Liver (tissue), 3 donors: ENCODE measurements around the gene GRID2IP.

Source experiments
- ATF3 ChIP-seq: IDR thresholded peaks from 2 replicates; pipeline ENCODE4 v1.6.1; 2016; ENCODE audit warnings: antibody characterized with exemption
- CTCF ChIP-seq: fragments of 150-350 bp; IDR thresholded peaks from 2 replicates; pipeline ENCODE4 v1.5.1; 2017; ENCODE audit warnings: improper control_type of control experiment, low read depth, low read length; ENCODE audit not compliant: missing input control
- EGR1 ChIP-seq, 2 donors: IDR thresholded peaks; 2 replicates each; pipeline ENCODE4 v1.6.1; 2016 to 2018; ENCODE audit warnings: antibody characterized with exemption in 2 of 2, low read depth in 2 of 2
- GABPA ChIP-seq, 2 donors: IDR thresholded peaks in 1 of 2; conservative IDR thresholded peaks in 1 of 2; 2 replicates each; pipeline ENCODE4 v1.6.1; 2016; ENCODE audit warnings: antibody characterized with exemption in 2 of 2, mild to moderate bottlenecking in 1 of 2, moderate library complexity in 1 of 2
- HNF4A ChIP-seq, 2 donors: conservative IDR thresholded peaks; 2 replicates each; pipeline ENCODE4 v1.6.1; 2016; ENCODE audit warnings: antibody characterized with exemption in 2 of 2, mild to moderate bottlenecking in 2 of 2
- MAX ChIP-seq: IDR thresholded peaks from 2 replicates; pipeline ENCODE4 v1.6.1; 2016; ENCODE audit warnings: antibody characterized with exemption
- NR2F2 ChIP-seq: IDR thresholded peaks from 2 replicates; pipeline ENCODE4 v1.6.1; 2016; ENCODE audit warnings: antibody characterized with exemption
- RAD21 ChIP-seq, 2 donors: IDR thresholded peaks; 2 replicates each; pipeline ENCODE4 v1.6.1; 2016; ENCODE audit warnings: antibody characterized with exemption in 2 of 2, mild to moderate bottlenecking in 2 of 2
- REST ChIP-seq: IDR thresholded peaks from 2 replicates; pipeline ENCODE4 v1.6.1; 2016; ENCODE audit warnings: antibody characterized with exemption, mild to moderate bottlenecking
- RXRA ChIP-seq, 2 donors: IDR thresholded peaks; 2 replicates each; pipeline ENCODE4 v1.6.1; 2017 to 2018; ENCODE audit warnings: antibody characterized with exemption in 2 of 2, mild to moderate bottlenecking in 1 of 2
- SP1 ChIP-seq: IDR thresholded peaks from 2 replicates; pipeline ENCODE4 v1.6.1; 2018; ENCODE audit warnings: antibody characterized with exemption, mild to moderate bottlenecking
- TAF1 ChIP-seq: conservative IDR thresholded peaks from 2 replicates; pipeline ENCODE4 v1.6.1; 2016; ENCODE audit warnings: antibody characterized with exemption, mild to moderate bottlenecking
- YY1 ChIP-seq: IDR thresholded peaks from 2 replicates; pipeline ENCODE4 v1.6.1; 2016; ENCODE audit warnings: antibody characterized with exemption, mild to moderate bottlenecking
- ZBTB33 ChIP-seq: IDR thresholded peaks from 2 replicates; pipeline ENCODE4 v1.6.1; 2016; ENCODE audit warnings: antibody characterized with exemption
- donor health status: healthy.
- donor health status: healthy.

- TF ChIP-seq RAD21 (IDR thresholded peaks at IDR 0.05) (no peak), CTCF (no peak), REST (no peak), TAF1 (no peak), MAX (no peak), EGR1 (IDR thresholded peaks at IDR 0.05; ENCODE audit: low read depth in 2 of 2) (no peak), HNF4A (conservative IDR thresholded peaks at IDR 0.05) (no peak), ZBTB33 (no peak), GABPA (IDR thresholded peaks at IDR 0.05 in 1 of 2, conservative IDR thresholded peaks at IDR 0.05 in 1 of 2) (no peak), SP1 (no peak), ATF3 (no peak), RXRA (IDR thresholded peaks at IDR 0.05) (no peak), YY1 (no peak), NR2F2 (no peak)
These were observed 60.1 kb downstream of the GRID2IP start for GRCh38 chr7:6491194-6491593.
